GM19099 (cell line): Measurements from ENCODE around the gene UBE2H.

Source experiments
- POLR2A ChIP-seq: IDR thresholded peaks from 3 replicates; pipeline ENCODE4 v1.6.1; 2011; ENCODE audit warnings: low read depth; ENCODE audit not compliant: insufficient read length; ENCODE audit errors: extremely low read depth

Gene UBE2H

DNA sequence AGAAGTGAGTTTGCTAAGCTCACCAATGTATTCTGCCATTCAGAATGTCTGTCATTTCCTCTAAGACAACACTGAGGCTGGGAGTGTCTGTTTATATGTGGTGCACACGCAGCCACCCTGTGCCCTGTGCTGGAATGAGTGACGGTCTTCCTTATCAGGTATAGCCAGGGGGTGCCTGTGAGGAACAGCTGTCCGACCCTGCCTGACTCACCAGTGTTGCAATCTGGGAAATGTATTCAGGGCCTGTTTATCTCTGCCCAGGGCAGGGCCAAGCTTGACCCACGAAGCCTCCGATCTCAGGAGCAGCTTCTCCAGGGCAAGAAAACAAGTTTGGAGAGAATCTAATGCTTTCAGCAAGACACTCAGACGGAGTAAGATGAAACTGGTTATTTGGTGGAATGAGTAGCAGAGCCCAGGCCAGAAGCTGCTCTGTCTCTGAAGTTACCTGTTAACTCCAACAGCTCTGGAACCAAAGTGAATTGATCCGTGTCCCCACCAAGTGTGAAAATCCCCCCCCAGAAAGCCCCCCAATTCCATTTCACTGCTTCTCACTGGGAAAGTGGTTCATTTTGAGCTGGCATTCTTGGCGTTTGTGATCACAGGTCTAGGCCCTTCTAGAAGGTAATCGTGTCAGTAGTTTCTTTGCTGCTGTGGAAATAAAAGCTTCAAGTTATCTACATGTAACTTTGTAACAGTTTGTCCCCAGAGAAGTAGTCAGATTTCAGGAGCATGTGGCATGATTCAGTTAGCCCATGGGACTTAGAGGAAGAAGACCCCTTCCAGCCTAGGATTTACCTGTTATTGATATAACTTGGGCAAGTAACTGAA is 6.1 kb upstream of the UBE2H start:
- no peak for TF ChIP-seq POLR2A

DNA sequence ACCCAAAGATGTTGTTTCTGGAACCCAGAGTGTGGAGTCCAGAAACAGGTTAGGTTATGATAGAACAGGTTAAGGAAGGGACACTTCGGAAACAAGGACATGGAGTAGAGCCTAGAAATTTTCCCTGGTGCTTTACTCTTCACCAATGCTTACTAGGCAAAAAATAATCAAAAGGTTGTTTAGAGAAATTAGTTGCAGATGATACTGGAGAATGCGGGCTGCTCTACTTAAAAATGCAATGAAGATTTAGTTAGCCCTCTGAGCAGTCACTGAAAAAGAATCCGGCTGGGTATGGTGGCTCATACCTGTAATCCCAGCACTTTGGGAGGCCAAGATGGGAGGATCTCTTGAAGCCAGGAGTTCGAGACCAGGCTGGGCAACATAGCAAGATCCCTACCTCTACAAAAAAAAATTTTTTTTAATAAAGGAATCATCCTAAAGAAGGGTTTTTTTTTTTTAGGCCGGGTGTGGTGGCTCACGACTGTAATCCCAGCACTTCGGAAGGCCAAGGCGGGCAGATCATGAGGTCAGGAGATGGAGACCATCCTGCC is 3.3 kb upstream of the UBE2H start:
- TF ChIP-seq POLR2A: no peak

DNA sequence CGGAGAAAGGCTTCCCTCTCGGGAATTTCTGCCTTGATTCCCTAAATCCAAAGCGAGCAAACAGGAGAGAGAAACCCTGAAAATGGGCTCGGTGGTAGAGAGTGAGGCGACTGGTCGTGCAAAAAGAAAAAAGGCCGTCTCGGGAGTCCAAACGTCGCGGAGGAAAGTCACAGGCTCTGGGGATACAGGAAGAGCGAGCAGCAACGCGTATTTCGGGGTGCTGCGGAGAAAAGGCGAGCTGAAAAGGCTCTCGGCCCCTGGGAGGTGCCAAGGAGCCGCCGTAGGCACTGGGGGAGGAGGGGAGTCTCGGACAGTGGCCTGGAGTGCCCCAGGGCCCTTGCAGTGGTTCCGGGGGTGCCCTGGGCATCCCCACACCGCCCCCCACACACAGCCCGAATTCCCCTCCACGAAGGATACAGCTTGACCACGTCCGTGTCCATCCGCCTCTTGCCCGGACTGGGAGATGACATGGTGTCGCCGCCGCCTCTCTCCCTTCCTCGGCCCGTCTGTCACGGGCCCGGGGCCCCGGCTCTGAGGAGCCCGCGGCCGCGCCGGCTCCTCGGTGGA is 591 bp downstream of the UBE2H start:
- no peak for TF ChIP-seq POLR2A

DNA sequence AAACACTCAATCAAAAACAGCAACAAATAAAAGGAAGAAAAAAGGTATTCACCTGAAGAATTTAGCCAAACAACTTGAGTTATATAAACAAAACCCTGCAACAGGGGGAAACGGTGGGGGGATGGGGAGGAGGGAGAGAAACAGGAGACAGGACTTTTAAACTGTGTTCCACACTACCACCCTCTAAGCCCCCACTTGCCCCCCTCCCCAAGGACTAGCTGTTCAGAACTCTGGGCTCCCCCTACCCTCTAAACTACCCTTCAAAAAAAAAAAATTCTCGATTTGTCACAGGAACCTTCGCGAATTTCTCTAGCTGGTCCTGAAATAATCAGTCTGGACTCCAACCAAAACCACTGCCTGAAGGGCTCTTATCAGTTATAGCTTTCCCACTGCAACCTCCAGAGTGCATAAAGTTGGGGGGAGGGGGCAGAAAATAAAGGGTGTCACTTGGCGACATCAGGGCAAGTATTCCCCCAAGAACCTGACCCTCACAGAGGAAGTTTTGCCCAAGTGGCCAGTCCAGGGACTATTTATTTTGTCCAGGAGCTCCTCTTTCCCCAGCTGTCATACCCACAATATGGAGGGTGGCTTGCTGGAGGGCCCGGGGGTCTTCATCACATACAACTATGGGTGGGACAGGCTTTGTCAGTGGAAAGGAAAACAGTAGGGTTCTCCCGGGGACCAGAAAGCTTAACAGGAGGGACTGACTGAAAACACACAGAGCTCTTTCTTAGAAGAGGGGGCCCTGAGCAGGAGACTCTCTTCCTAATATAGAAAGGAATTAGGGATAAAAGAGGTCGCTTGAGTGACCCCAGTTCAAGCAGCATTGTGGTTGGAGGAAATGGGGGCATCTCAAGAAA is 1.3 kb downstream of the UBE2H start:
- TF ChIP-seq POLR2A: no peak

DNA sequence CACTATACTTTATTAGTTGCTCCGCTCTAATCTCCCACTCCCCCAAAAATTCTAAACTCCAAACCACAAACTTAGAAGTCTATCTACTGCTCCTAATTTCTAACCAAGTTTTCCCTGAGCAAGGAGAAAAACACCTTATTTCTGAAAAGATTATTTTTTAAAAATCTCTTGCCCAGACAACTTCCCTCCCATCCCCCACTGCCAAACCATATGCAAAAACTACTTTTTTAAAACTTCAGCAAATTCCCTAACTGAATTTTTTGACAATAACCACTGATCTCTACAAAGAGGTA is 1.9 kb downstream of the UBE2H start:
- TF ChIP-seq POLR2A: no peak

DNA sequence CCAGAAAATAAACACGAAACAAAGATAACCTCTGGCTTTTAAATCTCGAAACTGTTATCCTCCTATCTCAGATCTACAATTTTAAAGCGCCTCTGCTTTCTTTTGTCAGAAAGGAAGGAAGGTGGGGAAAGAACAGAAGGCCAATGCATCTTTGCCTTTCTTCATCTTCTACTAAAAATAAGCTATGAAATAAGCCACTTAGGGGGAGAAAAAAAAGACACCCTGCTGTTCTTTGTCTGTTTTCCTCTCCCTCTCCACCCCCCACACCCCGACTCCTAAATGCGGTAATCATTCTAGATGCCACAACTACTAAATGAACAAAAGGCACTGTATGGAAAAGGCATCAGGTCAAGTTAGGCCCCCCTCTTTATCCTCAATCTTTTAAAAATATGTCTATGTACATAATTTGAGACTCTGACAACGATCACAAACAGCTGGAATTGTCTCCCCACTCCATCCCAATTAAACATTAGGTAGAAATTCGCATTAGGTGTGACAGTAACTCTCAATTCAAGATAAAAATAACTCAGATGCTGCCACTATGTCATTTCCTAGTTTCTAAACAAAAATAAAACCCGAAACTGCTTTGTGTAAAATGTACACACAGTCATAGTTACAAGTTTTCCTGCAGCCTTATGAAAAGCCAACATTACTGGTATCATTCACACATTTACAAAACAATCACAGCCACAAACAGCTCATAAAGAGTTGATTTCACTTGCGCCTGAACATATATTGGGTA is 2.4 kb downstream of the UBE2H start:
- TF ChIP-seq POLR2A: no peak

DNA sequence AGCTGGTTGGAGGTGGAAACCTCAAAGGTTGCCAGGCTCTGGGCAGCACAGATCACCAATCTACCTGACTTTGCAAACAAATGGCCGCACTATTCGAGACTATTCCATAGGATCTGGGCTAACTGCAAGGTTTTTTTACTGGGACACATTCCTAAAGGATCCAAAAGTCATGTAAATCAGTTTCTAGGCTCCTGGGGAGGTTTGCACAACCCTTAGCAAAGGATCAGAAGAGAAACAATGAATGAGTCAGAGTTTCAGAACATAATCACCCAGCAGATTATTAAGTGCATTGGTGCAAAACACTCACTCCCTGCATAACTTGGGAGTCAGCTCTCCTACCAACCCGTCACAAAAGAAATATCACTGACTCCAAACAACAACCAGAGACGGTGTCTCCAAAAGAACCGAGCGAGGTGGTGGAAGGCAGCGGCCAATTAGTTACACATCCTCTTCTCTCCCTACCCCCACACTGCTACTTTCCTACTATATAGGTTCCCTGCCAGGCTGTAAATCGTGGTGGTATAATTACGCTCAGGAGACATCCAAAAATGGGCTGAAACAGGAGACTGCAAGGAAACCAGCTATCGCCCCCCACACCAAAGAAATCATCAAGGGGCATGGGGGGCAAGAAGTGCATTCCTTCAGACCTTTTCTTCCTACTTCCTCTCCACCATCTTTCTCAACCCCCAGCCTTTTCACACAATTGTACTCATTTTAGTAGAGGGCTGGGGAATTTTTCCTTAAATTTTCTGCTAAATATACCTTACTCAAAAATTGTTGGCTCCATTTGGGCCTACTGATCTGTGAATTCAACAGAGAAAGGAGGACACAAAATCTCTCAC is 3.2 kb downstream of the UBE2H start:
- no peak for TF ChIP-seq POLR2A

DNA sequence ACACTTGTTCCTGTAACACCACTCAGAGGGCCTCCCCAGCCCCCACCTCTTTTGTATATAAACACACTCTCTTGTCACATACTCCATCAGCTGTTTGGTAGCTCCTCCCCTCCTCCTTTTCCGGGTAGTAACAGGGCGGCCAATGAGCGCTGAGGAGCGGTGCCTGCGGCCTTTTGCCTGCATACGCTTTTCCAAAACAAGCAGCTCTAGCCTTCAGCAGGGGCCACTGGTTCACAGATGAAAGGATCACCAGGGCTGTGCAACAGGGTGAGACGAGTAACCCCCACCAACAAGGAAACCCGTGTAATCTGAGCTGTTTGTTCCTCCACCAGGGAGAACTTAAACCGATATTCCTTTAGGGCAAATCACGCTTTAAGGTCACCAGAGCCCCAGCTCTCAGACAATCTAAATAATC is 3.9 kb downstream of the UBE2H start:
- peak; percentile 42 for TF ChIP-seq POLR2A

DNA sequence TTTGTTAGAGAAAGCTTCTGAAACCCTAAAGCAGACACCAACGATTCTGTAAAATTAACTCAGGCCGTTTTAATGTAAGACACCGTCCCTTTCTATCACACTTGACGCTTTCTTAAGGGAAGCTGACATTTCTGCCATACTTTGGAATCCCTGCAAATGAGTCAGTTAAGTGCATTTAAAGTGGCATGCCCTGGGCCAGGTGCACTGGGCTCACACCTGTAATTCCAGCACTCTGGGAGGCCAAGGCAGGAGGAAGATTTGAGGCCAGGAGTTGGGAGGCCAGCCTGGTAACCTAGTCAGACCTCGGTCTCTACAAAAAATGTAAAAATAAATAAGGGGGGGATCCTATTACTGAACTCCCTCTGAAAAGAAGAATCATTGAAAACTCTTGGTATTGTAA is 4.4 kb downstream of the UBE2H start:
- TF ChIP-seq POLR2A: no peak

DNA sequence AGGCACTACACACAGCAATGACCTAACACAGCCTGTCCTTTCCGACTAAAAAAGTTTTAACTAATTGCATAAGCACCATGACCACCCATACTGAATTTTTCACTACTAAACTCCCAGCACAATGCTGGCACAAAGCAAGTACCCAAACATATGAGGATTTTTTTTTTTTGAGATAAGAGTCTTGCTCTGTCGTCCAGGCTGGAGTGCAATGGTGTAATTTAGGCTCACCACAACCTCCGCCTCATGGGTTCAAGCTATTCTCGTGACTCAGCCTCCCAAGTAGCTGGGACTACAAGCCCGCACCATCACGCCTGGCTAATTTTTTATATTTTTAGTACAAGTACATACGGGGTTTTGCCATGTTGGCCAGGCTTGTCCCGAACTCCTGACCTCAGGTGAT is 5.1 kb downstream of the UBE2H start:
- no peak for TF ChIP-seq POLR2A

DNA sequence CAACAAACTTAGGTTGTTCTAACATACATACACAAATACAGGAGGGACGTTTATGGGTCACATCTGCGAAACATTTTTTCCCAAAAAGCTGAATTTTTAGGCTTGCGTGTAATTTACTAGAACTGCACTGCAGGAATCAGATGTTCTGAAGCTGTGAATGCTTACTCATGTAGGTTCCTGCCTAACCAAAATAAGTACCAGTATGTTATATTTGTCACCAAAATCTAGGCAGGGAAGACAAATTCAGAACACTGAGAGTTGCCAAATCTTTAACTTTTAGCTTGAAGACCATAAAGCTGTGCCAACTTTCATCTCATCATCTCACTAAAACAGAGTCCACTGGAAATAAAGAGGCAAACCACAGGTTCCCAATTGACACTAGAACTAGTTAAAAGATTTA is 5.7 kb downstream of the UBE2H start:
- no peak for TF ChIP-seq POLR2A

DNA sequence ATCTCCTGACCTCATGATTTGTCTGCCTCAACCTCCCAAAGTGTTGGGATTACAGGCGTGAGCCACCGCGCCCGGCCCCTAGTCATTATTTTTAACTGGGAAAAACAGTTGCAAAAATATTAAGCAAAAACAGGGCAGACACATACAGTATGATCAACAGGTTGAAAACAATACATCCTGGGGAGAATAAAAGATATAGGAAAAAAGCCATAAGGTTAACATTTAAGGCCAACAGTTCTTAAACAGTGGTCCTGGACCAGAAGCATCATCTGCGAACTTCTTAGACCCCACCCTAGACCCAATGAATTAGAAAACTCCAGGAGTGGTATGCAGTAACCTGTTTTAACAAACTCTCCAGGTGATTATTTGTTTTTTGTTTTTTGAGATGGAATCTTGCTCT is 6.5 kb downstream of the UBE2H start:
- no peak for TF ChIP-seq POLR2A

DNA sequence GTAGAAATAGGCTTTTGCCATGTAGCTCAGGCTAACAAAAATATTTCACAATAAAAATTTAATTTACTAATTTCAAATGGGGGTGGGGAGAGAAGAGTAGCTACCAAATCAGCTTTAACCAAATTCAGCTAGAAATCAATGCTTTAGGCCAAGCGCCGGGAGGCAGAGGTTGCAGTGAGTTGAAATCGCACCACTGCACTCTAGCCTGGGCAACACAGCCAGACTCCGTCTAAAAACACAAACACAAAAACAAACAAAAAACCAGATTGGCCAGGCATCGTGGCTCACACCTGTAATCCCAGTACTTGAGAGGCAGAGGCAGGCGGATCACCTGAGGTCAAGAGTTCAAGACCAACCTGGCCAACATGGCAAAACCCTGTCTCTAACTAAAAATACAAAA is 9.4 kb downstream of the UBE2H start:
- TF ChIP-seq POLR2A: no peak

DNA sequence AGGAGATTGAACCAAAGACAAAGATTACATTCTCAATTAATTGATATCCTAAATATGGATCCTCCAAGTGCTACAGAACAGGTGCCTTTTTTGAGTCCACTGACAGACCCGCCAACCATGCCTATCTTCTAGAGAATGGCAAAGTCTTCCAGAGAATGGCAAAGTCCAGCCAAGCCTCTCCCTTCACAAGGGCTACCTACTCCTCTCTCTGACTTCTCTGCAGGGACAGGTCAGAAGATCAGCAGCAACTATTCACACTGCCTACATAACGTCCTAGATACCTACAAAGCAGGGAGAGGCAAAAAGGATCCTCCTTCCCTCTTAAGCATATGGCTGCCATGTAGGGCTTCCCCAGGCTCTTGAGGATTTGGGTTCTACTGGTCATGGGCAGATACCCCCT is 12.4 kb downstream of the UBE2H start:
- TF ChIP-seq POLR2A: no peak
